ENCODE data around the gene PSENEN.

The PSENEN gene

DNA sequence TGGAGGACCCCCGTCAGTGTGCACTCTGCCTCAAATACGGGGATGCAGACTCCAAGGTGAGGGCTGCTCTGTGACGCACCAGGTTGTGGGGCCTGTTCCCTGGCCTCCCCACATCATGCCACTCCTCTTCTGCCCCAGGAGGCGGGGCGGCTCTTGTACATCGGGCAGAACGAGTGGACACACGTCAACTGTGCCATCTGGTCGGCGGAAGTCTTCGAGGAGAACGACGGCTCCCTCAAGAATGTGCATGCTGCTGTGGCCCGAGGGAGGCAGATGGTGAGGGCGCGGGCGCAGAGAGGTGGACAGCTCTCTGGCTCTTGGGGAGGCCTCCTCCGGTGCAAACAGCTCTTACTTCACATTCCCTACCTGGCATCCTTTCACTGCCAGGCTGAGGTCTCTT is 16.4 kb upstream of the PSENEN start:
- ATAC-seq = no peak
- TF ChIP-seq TOX (CRISPR knock-in tag; IDR thresholded peaks at IDR 0.05; ENCODE audit: borderline replicate concordance) (no peak), ZNF565 (CRISPR knock-in tag; conservative IDR thresholded peaks at IDR 0.05; ENCODE audit: low read depth) (no peak), SNAI2 (CRISPR knock-in tag; IDR thresholded peaks at IDR 0.05) (no peak), CSDC2 (CRISPR knock-in tag; IDR thresholded peaks at IDR 0.05) (no peak), ZFP30 (CRISPR knock-in tag; IDR thresholded peaks at IDR 0.05) (no peak)

DNA sequence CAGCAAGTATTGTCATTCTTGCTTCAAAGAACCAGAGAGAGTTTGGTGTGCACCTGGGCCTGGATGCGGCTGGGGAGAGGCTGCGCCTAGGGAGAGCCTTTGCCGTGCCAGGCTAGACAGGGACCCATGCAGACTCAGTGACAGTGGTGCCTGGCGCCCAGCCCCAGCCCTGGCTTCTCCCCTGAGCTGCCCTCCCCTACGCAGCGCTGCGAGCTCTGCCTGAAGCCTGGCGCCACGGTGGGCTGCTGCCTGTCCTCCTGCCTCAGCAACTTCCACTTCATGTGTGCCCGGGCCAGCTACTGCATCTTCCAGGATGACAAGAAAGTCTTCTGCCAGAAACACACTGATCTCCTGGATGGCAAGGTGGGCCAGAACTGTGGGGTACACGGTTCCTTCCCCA is 15.7 kb upstream of the PSENEN start:
- no peak for ATAC-seq
- TF ChIP-seq TOX (CRISPR knock-in tag; IDR thresholded peaks at IDR 0.05; ENCODE audit: borderline replicate concordance) (no peak), ZFP3 (CRISPR knock-in tag; IDR thresholded peaks at IDR 0.05) (no peak)

GRCh38 chr19:35730326-35730725 is 15.1 kb upstream of the PSENEN start:
- ATAC-seq = no peak
- TF ChIP-seq TOX (CRISPR knock-in tag; IDR thresholded peaks at IDR 0.05; ENCODE audit: borderline replicate concordance) (no peak), RARB (CRISPR knock-in tag; IDR thresholded peaks at IDR 0.05) (no peak), CSDC2 (CRISPR knock-in tag; IDR thresholded peaks at IDR 0.05) (no peak), ZNF565 (CRISPR knock-in tag; conservative IDR thresholded peaks at IDR 0.05; ENCODE audit: low read depth) (no peak), CREB5 (CRISPR knock-in tag; IDR thresholded peaks at IDR 0.05; ENCODE audit: low read depth) (no peak), ZFP30 (CRISPR knock-in tag; IDR thresholded peaks at IDR 0.05) (no peak), TCF4 (CRISPR knock-in tag; IDR thresholded peaks at IDR 0.05; ENCODE audit: borderline replicate concordance) (no peak), BACH2 (CRISPR knock-in tag; IDR thresholded peaks at IDR 0.05; ENCODE audit: borderline replicate concordance) (no peak), ESRRG (CRISPR knock-in tag; IDR thresholded peaks at IDR 0.05) (no peak), GLIS3 (CRISPR knock-in tag; IDR thresholded peaks at IDR 0.05) (no peak), ISL1 (CRISPR knock-in tag; IDR thresholded peaks at IDR 0.05) (no peak), CSRNP3 (CRISPR knock-in tag; IDR thresholded peaks at IDR 0.05) (no peak), SNAI2 (CRISPR knock-in tag; IDR thresholded peaks at IDR 0.05) (no peak), ZFP3 (CRISPR knock-in tag; IDR thresholded peaks at IDR 0.05) (no peak), POU6F1 (CRISPR knock-in tag; IDR thresholded peaks at IDR 0.05; ENCODE audit: borderline replicate concordance, low read depth) (no peak), ARNTL (CRISPR knock-in tag; IDR thresholded peaks at IDR 0.05; ENCODE audit: borderline replicate concordance, low read depth) (no peak), ZC3H10 (CRISPR knock-in tag; IDR thresholded peaks at IDR 0.05) (no peak), TSHZ2 (CRISPR knock-in tag; IDR thresholded peaks at IDR 0.05) (no peak), OSR1 (CRISPR knock-in tag; IDR thresholded peaks at IDR 0.05) (no peak)
- TF ChIP-seq, protein P1, sequence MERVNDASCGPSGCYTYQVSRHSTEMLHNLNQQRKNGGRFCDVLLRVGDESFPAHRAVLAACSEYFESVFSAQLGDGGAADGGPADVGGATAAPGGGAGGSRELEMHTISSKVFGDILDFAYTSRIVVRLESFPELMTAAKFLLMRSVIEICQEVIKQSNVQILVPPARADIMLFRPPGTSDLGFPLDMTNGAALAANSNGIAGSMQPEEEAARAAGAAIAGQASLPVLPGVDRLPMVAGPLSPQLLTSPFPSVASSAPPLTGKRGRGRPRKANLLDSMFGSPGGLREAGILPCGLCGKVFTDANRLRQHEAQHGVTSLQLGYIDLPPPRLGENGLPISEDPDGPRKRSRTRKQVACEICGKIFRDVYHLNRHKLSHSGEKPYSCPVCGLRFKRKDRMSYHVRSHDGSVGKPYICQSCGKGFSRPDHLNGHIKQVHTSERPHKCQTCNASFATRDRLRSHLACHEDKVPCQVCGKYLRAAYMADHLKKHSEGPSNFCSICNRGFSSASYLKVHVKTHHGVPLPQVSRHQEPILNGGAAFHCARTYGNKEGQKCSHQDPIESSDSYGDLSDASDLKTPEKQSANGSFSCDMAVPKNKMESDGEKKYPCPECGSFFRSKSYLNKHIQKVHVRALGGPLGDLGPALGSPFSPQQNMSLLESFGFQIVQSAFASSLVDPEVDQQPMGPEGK (CRISPR knock-in tag; IDR thresholded peaks at IDR 0.05; ENCODE audit: borderline replicate concordance) = no peak

DNA sequence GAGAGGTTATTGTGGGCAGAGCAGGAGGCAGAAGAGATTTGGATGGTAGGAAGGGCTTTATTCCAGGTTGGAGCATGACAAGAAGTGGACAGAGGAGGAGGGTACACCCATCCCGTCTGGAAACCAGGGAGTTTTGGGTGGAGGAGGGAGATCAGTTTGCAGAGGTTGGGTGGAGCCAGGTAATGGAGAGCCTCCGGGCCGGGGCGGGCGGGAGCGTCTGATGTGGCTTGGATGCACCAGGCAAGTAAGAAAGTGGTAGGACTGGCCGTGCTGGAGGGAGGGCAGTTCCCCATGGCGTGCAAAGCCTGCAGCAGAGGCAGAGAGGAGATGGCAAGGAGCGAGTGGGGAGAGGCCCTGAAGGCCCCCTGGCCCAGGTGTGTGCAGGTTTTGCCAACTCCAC is 14.1 kb upstream of the PSENEN start:
- no peak for ATAC-seq
- TF ChIP-seq ARNTL (CRISPR knock-in tag; IDR thresholded peaks at IDR 0.05; ENCODE audit: borderline replicate concordance, low read depth) (no peak), BACH2 (CRISPR knock-in tag; IDR thresholded peaks at IDR 0.05; ENCODE audit: borderline replicate concordance) (no peak), TOX (CRISPR knock-in tag; IDR thresholded peaks at IDR 0.05; ENCODE audit: borderline replicate concordance) (no peak), POU6F1 (CRISPR knock-in tag; IDR thresholded peaks at IDR 0.05; ENCODE audit: borderline replicate concordance, low read depth) (no peak), TSHZ2 (CRISPR knock-in tag; IDR thresholded peaks at IDR 0.05) (no peak), GLIS3 (CRISPR knock-in tag; IDR thresholded peaks at IDR 0.05) (no peak), TCF4 (CRISPR knock-in tag; IDR thresholded peaks at IDR 0.05; ENCODE audit: borderline replicate concordance) (no peak)

Data from SK-N-SH treated with all-trans-retinoic acid at 6 μM for 48 hours (cell line).